ENCODE results near the gene SCAMP3.

DNA sequence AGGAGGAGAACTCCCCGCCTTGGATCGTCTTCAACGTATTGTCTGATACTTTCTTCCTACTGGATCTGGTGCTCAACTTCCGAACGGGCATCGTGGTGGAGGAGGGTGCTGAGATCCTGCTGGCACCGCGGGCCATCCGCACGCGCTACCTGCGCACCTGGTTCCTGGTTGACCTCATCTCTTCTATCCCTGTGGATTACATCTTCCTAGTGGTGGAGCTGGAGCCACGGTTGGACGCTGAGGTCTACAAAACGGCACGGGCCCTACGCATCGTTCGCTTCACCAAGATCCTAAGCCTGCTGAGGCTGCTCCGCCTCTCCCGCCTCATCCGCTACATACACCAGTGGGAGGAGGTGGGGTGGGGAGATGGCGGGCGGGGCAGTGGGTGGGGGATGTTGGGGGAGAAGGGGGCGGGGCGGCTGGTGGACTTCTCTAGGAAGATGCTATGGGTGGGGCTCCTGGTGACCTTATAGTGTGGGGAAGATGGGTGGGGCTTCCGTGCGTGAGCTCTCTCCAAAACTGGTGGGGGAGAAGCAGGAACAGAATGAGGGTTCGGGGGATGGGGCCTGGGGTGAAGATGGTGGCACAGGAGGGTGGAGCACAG, 20.4 kb upstream of the SCAMP3 start:
- TF ChIP-seq GATA2 (IDR thresholded peaks at IDR 0.05; ENCODE audit: low read depth, low read length) (no peak), GATA3 (IDR thresholded peaks at IDR 0.05; ENCODE audit: low read depth, low read length) (no peak)

All from SH-SY5Y (cell line).